ENCODE data around the gene RFPL3. TPM values are rescaled to one million over a fixed set of nuclear protein-coding genes. Genes with fewer than 3 reads are reported as not detected.
"Not testable (repeated sequence)": the region's sequence is repeated elsewhere in the genome, so short reads cannot be mapped to it uniquely, and the experiment has no call there.

RFPL3 gene
- total RNA-seq: not detected in 2 replicates

DNA sequence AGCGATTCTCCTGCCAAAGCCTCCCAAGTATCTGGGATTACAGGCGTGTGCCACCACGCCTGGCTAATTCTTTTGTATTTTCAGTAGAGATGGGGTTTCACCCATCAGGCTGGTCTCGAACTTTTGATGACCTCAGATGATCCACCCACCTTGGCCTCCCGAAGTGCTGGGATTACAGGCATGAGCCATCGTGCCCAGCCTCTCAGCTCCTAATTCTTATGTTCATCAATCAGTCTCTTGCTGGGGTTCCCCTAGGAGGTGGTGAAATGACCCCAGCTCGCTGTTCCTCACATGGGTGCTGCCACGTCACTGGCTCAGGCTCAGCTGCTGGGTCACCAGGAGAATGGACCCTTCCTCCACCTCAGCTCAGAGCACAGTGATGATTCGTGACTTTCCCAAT lies at the start of gene RFPL3:
Gene RFPL3, plus strand, starts transcription at position 301 of the 400 bp plus-strand sequence. CDS start 205 bp downstream, outside the sequence.
- DNase-seq (ENCODE audit: low read depth in 2 of 2): not testable (repeated sequence)

- no peak for DNase-seq (ENCODE audit: low read depth in 2 of 2)
Observed at GRCh38 chr22:32308191-32308590, 49.5 kb upstream of the RFPL3 start.

DNA sequence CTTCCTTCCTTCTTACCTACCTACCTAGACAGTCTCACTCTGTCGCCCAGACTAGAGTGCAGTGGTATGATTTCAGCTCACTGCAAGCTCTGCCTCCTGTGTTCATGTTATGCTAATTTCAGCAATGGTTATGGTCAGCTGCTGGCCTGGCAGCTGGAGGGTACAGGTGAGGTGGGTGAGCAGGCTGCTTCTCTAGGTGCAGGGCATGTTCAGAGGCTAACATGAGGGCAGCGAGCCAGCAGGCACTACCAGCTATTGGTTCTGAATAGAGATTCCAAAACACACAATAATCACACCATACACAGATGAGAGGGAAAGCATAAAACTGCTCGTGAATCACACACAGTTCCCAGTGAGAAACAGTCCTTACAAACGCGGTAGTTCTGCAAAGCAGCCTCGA lies 48.7 kb upstream of the RFPL3 start:
- no peak for DNase-seq (ENCODE audit: low read depth in 2 of 2)

- DNase-seq (ENCODE audit: low read depth in 2 of 2): no peak
Observed at GRCh38 chr22:32309585-32310251, 47.9 kb upstream of the RFPL3 start.

DNA sequence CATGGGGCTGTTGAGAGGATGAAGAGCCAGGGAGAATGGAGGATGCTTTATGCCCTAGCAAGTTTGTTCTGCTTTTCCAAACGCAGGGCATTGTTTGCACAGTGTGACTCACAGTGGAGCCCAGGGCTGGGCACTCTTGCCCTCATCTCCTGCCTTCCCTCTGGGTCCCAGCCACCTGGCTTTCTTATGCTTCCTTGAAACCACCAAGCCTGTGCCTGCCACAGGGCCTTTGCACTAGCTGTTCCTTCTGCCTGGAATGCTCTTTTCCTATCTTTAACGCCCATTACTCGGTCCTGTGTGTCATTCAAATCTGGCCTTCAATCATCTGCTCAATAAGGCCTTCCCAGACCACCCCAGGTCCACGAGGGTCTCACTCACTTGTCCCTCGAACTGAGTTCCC lies 46.9 kb upstream of the RFPL3 start:
- DNase-seq (ENCODE audit: low read depth in 2 of 2): no peak

DNA sequence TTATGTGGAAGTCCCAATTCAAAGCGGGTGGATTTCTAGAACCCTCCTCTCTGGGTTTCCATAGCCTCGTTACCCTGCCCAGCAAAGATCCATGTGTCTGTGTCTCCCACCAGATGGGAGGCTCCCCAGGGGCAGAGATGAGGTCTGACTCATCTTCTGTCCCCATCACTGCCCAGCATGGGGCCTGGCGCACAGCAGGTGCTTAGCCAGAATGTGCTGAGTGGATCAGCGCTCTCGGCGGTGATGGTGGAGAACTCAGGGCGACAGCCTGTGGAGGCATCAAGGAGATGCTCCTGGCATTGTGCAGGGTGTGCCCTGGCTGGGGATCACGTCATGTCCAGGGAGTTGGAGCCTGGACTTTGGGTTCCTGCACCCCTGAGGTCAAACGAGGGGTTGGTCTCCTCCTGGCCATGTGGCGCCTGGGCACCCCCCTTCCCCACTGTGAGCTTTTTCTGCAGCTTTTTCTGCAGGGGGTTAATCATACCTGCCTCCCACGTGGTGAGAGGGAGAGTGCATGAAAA lies 46.1 kb upstream of the RFPL3 start:
- DNase-seq (ENCODE audit: low read depth in 2 of 2): no peak

DNA sequence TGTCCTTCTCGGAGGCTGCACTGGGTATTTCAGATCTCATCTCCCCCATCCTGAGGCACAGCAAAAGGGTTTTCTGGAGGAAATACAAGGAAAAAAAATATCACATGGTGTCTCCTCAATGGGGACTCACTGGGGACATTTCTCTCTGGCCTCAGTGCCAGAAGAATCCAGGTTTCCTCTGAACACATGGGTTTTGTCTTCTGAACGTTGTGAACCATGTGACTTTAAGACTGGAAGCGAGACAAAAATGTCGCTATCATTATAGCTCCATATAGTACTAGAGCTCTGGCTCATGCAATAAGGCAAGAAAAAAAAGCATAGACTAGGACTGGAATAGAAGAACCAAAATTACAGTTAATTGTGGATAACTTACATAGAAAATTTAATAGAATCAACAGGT lies 44.9 kb upstream of the RFPL3 start:
- no peak for DNase-seq (ENCODE audit: low read depth in 2 of 2)

DNA sequence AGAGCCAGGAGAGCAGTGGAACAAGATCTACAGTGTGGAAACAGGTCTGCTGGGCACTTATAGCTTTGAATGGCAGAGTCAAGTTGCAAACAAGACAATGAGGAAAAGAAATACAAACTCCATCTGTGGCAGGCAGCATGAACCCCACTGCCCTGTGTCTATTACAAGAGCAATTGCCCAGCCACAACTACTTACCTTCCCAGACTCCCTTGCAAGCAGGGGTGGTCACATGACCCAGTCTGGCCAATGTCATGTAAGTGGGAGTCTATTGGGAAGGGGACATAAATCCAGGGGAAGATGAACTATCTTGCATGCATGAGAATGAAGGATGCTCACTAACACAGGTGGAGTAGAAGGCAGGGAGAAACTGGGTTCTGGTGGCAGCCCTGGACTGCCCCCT lies 44.1 kb upstream of the RFPL3 start:
- DNase-seq (ENCODE audit: low read depth in 2 of 2): no peak

GRCh38 chr22:32317524-32317923 lies 40.1 kb upstream of the RFPL3 start:
- no peak for DNase-seq (ENCODE audit: low read depth in 2 of 2)

GRCh38 chr22:32318361-32318760 lies 39.3 kb upstream of the RFPL3 start:
- peak; percentile 52 to 76 for DNase-seq (ENCODE audit: low read depth in 2 of 2)

DNA sequence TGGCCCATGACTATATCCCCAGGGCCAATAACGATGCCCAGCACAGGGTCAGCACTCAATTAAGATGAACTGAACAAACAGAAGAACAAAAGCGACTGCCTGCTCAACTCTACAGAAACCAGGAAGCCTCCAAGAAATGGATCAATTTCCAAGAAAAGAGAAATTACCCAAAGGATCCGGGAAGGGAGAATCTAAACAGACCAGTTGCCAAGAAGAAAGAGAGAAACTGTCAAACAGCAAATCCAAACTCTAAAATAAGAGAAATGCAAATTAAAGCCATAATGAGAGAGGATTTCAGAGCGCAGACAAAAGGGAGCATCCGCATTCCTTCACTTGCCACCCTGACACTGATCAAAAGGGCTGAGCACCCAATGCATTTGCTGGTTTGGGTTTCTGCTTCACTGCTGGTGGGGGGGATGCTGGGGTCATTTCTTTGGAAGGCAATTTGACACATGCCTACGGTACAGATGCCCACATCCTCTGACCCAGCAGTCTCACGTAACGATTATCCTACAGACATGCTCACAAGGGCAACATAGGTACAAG lies 37.7 kb upstream of the RFPL3 start:
- no peak for DNase-seq (ENCODE audit: low read depth in 2 of 2)

- no peak for DNase-seq (ENCODE audit: low read depth in 2 of 2)
Observed at GRCh38 chr22:32322986-32323385, 34.7 kb upstream of the RFPL3 start.

DNA sequence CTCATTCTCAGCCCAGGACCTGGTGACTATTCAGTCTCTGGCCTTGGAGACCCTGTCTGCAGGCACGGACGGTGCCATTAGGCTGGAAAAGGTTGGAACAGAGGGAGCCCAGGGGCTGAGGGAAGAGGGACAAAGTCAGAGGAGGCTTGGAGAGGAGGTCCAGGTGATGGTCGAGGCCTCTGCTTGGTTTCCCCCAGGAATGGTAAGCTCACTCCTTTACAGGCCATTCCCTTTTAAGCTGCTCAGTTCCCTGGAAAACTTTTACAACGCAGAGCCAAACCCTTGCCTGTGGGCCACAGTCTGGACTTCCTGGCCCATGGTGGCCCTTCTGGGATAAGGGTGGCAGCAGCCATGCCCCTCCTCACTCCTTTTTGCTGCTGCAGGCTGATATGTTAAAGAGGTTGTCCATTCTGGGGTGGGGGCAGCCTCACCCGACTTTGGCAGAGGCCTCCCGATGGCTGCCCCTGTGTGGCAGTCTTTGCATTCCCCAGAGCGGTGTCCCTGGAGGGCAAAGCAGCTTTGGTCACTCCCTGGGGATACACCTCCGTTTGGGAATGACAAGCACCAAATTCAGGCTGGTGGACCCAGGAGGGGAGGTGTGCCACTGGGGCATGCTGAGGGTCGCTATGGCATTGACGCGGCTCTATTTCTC lies 34.0 kb upstream of the RFPL3 start:
- DNase-seq (ENCODE audit: low read depth in 2 of 2): no peak

- no peak for DNase-seq (ENCODE audit: low read depth in 2 of 2)
Observed at GRCh38 chr22:32324505-32325415, 32.9 kb upstream of the RFPL3 start.

DNA sequence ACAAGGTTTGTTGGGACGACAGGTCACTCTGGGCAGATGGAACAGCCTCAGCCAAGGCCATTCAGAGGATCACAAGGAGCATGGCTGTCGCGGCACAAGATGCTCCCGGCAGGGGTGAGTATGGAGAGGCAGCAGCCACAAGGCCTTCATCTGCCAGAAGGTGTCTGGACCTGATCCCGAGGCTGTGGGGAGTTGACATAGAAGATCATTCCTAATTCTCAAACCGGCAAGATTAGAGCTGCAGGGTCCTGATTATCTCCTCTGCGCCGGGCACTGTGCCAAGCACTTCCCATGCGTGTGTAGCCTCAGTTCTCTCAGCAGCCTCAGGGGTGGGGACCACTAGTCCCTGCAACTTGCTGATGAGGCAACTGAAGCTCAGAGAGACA lies 32.3 kb upstream of the RFPL3 start:
- DNase-seq (ENCODE audit: low read depth in 2 of 2): peak in 1 of 2 donors; percentile 16

- no peak for DNase-seq (ENCODE audit: low read depth in 2 of 2)
Observed at GRCh38 chr22:32325811-32326237, 31.8 kb upstream of the RFPL3 start.

DNA sequence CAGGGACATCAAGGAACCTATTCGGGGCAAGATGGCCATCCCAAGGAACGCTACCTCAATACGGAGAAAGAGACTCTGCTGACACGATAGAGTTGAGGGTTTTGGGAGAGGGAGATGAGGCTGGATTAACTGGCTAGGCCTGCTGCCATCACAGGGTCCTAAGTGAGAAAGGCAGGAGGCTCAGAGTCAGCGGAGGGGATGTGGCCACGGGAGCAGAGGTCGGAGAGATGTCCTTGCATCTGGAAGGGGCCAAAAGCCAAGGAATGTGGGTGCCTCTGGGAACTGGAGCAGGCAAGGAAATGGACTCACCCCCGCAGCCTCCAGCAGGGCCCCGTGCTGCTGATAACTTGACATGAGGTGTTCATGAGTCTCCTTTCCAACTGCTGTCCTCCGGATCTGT lies 31.0 kb upstream of the RFPL3 start:
- DNase-seq (ENCODE audit: low read depth in 2 of 2): no peak

GRCh38 chr22:32327066-32327465 lies 30.6 kb upstream of the RFPL3 start:
- peak in 1 of 2 donors; percentile 93 for DNase-seq (ENCODE audit: low read depth in 2 of 2)

GRCh38 chr22:32327596-32328171 lies 30.0 kb upstream of the RFPL3 start:
- no peak for DNase-seq (ENCODE audit: low read depth in 2 of 2)

DNA sequence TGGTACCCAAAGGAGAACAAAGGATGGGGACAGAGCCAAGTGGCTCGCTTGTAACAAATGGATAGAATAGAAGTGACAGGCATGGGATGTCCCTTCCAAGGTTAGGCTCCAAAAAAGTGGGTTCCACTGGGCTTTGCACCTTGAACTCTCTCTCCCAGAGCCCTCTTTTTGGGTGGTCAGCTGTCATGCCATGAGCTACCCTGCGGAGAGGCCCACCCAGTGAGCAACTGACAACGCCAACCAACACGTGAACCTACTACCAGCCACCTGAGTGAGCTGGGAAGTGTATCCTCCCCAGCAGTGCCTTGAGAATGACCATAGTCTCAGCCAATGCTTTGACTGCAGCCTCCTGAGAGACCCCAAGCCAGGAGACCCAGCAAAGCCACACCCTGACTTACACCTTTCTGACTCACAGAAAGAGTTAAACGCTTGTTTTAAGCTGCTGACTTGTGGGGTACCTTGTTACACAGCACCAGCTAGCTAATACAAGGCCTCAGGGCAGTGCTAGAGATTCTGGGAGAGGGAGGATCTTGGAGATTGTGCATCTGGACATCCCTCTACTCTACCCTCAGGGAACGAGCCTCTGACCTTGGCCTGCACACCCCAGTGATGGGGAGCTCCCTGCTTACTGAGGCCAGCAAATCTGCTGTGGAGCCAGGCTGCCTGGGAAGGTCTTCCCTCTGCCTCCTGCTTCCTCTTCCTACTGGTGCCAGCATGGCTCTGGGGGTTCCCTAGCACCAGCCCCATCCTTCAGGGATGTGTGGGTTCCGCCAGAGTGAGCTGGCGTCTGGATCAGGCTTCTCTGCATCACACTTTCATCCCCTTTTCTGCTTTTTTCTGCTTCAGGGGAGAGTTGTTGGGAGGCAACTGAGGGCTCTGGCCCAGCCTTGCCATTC lies 29.1 kb upstream of the RFPL3 start:
- no peak for DNase-seq (ENCODE audit: low read depth in 2 of 2)
